ENCODE results near the gene LIME1.
"Not testable (repeated sequence)": the region's sequence is repeated elsewhere in the genome, so short reads cannot be mapped to it uniquely, and the experiment has no call there.

The LIME1 gene

DNA sequence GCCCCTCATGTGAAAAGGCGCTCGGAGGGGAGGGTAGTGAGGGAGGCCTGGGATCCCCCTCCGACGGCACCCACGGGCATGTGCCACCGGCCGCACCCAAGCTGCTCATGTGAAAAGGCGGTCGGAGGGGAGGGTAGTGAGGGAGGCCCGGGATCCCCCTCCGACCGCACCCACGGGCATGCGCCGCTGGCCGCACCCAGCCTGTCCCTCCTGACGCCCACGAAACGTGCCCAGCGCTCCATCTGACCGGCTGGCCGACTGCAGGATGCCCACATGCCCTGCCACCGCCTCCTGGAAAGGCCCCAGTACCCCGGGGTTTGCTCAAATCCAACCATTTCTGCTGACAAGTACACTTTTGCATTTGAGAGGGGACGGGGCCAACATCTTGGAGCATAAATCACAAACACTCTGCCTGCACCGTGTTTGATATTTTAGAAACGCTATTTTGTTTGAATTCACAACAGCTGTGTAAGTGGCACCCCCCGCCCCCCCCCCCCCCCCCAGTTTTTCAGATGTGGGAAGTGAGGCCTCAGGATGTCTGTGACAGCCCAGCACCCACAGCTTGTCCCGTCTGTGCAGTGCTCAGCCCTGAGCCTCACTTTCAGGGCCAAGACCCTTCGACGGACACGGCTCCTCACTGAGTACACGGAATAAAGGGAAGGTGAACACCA is 37.2 kb downstream of the LIME1 start:
- DNase-seq (ENCODE audit: low read depth): no peak

DNA sequence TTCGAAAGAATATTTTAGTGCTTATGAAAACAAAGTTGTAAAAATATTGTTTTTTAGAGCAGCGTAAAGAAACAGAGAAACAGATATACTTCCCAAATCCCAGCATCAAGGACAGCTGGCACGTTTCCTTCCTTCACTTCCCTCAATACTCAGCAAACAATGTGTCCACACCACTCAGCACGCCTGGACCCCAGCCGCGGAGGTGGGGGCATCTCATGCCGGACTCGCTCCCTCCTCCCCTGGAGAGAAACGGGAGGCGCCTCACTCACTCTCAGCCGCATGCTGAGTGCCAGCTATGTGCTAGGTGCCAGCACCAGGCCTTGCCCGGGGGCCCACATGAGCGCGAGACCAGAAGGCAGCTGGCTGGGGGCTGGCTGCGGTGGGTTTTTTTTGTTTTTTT is 37.8 kb downstream of the LIME1 start:
- no peak for DNase-seq (ENCODE audit: low read depth)

DNA sequence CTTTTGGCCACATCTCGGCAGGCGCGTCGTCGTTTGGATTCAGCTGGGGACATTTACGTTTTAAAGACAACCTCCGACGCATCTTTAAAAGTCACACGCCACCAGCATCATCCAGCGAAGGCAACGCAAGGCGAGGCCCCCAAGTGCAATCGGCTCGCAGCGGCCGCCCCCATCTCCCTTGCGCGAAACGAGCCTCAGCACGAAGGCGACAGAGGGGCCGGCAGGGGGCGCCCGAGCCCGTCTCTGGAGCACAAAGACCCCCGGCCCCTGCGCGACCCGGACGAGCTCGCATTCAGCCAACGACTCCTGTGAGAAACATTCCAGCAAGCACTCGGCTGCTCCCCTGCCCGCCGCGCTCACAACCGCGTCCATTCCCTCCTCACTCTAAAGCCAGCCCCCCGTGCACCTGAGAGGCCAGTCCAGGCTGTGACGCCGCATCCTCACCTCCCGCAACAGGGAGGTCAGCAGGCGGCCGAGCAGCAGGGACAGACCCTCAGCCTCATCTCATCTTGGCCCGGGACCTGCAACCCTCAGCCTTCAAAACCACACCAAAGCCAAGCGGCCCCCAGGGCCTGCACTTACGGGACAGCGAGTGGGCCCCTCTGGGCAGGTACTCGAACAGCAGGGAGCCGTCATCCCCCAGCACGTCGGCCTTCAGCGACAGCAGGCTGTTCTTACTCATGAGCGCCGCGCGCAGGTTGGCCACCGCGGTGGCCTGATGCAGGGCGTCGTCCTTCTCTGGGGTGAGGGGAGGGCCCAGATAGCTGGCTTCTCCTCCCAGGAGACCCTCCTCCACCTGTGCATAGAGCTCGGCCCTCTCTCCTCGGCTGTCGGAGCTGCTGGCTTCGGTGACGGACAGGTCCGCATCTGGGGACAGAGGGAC is 38.9 kb downstream of the LIME1 start:
- DNase-seq (ENCODE audit: low read depth): no peak

DNA sequence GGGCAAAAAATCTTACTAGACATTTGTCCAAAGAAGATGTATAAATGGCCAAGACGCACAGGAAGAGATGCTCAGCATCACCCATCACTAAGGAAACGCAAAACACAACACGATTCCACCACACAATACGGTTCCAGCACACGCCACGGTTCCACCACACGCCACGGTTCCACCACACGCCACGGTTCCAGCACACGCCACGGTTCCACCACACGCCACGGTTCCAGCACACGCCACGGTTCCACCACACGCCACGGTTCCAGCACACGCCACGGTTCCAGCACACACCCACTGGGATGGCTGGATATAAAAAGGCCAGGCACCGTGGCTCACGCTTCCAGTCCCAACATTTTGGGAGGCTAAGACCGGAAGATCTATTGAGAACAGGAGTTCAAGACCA is 40.4 kb downstream of the LIME1 start:
- not testable (repeated sequence) for DNase-seq (ENCODE audit: low read depth)

DNA sequence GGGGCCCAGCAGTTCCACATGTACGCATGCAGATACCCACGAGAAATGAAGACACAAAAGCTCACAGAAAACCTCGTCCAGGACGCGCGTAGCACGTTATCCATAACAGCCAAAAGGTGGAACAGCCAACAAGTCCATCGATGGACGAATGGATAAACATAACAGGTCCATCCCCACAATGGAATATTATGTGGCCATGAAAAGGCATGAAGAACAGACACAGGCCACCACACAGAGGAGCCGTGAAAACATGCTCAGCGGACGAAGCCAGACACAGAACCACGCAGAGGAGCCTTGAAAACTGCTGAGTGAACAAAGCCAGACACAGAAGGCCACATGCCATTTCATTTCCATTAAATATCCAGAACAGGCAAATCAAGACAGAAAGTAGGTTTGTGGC is 41.1 kb downstream of the LIME1 start:
- no peak for DNase-seq (ENCODE audit: low read depth)

DNA sequence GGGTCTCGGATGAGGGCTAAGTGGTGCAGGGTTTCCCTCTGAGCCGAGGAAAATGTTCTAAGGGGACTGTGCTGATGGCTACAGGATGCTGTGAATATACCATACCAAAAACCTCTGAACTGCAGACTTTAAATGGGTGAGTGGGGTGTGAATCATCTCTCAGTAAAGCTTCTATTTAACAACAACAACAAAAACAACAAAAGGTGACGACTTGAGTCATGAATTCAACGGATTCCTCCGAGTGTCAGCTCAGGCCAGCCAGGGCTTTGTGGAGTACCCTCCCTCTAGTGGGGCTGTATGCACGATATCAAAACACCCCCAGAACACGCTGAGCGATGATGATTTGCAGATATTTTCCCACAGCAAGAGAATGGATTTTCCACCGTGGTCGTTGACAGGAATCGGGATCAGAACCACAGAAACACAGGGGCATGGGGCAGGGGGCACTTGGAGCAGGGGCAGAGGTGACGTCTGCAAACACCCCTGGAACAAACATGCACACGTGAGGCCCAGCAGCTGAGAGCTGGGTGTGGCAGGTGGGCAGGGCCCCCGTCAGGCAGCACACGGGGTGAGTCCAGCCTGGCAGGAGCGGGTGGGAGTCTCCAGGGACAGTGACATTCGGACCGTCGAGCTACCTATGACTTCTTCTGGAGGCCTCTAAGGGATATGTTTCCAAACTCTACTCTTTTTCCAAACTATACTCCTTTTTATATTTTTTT is 41.7 kb downstream of the LIME1 start:
- DNase-seq (ENCODE audit: low read depth): no peak

DNA sequence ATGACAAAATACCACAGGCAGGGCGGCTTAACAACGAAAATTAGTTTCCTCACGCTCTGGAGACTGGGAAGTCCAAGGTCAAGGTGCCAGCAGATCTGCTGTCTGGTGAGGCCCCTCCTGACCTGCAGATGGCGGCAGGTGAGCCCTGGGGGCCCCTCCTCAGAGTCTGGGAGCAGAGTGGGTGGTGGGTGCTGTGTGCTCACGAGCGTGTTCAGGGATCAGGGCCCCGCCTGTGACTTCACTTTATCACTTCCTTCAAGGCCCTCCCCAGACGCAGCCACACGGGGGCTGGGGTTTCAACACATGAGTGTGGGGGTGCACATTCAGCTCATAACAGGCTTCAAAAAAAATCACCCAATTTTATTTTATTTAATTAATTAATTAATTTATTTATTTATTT is 42.4 kb downstream of the LIME1 start:
- no peak for DNase-seq (ENCODE audit: low read depth)

DNA sequence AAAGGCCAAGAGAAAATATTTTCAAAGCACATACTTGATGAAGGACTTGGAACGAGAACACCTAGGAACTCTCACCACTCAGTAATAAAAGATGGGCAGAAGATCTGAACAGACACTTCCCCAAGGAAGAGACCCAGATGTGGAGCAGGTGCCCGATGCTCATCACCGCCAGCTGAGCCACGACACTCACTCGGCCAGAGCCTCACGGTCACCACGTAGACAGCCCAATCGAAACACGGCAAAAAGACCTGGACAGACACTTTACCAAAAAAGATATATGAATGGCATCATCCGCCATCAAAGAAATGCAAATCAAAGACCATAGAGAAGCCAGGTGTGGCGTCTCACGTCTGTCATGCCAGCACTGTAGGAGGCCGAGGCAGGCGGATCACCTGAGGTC is 44.7 kb downstream of the LIME1 start:
- no peak for DNase-seq (ENCODE audit: low read depth)

DNA sequence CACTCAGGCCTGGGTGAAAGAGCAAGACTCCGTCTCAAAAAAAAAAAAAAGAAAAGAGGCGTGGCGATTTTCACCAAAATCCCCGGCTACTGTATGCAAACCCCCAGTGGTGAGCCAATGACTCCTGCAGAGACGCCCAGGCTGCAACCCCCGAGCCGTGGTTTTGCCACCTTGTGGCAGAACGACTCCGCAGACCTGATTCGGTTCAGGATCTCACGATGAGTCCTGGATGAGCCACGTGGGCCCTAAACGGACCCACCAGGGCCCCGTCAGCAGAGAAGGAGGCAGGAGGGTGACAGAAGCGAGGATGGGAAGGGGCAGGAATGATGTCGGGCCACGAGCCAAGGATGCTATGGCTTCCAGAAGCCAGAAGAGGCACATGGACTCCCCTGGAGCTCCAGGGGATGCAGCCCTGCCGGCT is 45.6 kb downstream of the LIME1 start:
- DNase-seq (ENCODE audit: low read depth): no peak

DNA sequence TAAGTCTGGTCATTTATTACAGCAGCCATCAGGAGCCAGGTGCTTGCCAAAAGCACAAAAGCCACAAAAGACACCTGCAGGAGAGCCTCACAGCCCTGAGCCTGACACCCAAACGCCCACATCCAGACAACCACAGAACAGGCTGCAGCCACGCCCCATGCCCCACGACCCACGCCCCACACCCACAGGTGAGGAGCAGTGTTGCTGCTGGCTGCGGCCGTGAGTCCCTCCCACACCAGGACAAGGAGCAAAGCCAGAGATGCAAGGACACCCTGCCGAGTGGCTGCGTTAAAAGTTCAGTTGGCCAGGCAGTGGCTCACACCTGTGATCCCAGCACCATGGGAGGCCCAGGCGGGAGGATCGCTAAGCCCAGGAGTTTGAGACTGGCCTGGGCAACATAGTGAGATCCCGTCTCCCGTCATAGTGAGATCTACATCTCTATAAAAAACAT is 46.1 kb downstream of the LIME1 start:
- no peak for DNase-seq (ENCODE audit: low read depth)

DNA sequence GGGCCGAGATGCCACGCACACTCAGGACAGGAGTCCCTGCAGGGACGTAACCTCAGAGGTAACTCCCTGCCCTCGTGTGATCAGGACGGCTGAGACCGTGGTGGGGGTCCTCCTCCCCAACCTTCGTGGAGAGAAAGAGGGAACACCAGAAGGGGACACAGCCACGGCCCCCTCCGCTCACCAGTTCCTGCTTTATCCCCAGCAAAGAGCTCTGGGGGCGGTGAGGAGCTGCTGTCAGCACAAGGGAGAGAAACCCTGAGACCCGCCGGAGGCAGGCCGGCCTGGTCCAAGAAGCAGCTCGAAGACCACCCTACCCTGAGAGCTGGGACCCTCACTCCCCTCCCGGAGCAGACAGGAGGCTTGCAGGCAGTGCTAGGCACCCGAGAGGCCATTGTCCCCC is 47.5 kb downstream of the LIME1 start:
- no peak for DNase-seq (ENCODE audit: low read depth)

DNA sequence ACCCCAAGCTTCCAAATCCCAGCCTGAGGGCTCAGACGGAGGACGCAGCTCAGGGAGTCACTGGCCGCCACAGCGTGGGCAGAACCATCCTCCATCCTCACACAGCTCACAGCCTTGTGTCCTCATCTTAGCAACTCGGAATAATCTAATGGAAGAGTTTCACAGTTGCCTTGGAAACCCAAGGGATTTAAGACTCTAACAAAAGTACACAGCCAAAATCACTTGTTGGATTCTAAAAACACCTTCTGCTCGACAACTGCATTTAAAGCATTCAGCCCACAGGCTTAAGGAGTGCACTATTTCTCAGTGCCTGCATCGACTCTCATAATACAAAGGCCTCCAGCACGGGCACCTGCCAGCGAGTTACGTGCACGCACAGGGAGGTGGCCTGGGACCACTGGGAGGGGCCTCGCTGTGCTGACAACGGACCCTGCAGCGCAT is 49.2 kb downstream of the LIME1 start:
- DNase-seq (ENCODE audit: low read depth): no peak

DNA sequence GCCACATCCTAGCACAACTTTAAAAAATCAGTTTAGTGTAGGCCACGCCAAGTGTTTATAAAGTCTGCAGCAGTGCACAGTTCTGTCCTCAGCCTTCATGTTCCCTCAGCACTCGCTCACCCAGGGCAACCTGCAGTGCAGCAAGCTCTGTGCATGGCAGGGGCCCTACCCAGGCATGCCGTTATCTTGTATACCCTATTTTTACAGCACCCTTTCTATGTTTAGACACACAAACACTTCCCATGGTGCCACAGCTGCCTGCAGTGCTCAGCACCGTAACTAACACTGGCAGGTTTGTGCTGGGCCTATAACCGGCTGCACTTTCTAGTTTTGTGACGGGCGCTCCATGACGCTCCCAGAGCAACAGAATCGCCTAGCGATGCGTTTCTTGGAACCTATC is 50.8 kb downstream of the LIME1 start:
- DNase-seq (ENCODE audit: low read depth): no peak

DNA sequence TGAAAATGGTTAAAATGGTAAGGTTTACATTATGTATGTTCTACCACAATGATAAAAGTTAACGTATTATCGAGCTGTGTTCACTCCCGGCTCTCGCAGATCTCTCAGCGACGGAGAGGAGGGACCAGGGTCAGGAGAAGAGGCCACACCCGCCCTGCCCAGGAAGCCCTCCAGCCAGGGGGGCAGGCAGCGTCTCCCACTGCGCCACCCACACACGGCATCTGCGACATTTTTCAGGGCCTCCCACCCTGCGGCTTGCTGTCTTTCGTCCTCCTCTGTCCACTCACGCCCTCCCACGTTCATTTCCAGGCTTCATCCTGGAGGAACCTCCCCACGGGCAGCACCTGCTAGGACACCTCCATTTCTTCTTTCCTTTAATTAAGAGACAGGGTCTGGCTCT is 51.3 kb downstream of the LIME1 start:
- DNase-seq (ENCODE audit: low read depth): no peak
